GM18873 (cell line): ENCODE data around the gene ARMS2.

Source experiments
- ATAC-seq: cut with Tn5 transposase; IDR thresholded peaks from one replicate; pipeline ENCODE4 v1.9.1; 2021; ENCODE audit warnings: mild to moderate bottlenecking, moderate library complexity, moderate number of reproducible peaks; ENCODE audit not compliant: unreplicated experiment, low FRiP score

Gene ARMS2, protein sequence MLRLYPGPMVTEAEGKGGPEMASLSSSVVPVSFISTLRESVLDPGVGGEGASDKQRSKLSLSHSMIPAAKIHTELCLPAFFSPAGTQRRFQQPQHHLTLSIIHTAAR

GRCh38 chr10:122454603-122455080, at the start of gene ARMS2:
Gene ARMS2, plus strand, starts transcription at chr10:122454653. Its CDS starts 75 bp downstream, at chr10:122454728.
- ATAC-seq, result no peak

- no peak for ATAC-seq
Observed at GRCh38 chr10:122407375-122408125, 46.9 kb upstream of the ARMS2 start.

- ATAC-seq, result no peak
Observed at GRCh38 chr10:122413327-122413726, 41.1 kb upstream of the ARMS2 start.

DNA sequence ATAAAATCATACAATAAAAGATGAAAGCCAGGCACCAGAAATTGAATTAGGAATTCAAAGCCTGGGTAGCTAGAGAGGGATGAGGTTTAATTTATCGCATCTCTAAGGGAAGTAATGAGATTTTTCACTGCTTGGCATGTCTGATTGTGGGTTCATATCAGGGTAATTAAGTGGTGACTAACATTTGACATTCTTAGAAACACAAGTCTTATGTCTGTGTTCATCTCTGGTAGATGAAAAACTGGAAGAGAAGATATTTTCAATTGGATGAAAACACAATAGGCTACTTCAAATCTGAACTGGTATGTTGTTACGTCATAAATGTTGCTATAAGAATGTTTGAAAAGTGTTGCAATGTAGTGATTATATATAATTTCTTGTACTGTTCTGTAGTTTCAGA, 36.8 kb upstream of the ARMS2 start:
- no peak for ATAC-seq

DNA sequence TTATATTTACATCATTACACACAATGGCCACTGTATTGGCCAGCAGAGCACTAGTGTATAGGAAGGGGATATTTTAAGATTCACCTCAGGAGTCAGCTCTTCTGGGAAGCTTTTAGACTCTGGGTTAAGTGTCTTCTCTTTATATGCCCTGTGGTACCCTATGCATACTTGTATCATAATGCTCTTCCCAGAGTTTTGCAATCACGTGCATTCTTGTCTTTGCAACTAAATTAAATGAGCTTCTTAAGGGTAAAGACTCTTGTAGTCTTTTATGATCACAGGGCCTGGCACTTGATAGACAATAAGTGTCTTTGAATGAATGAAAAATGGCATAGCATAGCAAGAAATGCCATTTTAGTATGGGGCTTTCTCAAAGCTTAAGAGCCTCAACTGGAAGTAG, 35.4 kb upstream of the ARMS2 start:
- ATAC-seq, result no peak

- no peak for ATAC-seq
Observed at GRCh38 chr10:122419876-122420623, 34.4 kb upstream of the ARMS2 start.

DNA sequence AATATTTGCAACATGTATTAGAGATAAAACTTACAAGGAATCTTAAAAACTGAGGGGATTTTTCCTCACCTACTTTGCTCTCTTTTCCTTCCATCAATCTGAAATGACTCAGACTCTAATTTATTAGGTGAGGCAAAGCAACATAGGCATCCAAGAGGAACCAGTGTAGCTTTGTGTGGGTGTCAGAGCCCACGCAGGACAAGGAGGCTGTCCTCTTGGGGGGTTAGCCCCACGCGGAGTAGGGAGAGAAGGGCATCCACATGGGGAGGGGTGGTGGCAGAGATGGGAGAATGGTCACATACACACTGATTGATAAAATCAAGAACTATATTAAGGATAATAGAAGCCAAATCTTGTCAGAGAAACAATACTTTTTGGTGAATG, 33.8 kb upstream of the ARMS2 start:
- no peak for ATAC-seq

GRCh38 chr10:122421054-122421625, 33.3 kb upstream of the ARMS2 start:
- no peak for ATAC-seq

GRCh38 chr10:122421742-122422141, 32.7 kb upstream of the ARMS2 start:
- no peak for ATAC-seq

- ATAC-seq, result no peak
Observed at GRCh38 chr10:122422266-122422989, 32.0 kb upstream of the ARMS2 start.

DNA sequence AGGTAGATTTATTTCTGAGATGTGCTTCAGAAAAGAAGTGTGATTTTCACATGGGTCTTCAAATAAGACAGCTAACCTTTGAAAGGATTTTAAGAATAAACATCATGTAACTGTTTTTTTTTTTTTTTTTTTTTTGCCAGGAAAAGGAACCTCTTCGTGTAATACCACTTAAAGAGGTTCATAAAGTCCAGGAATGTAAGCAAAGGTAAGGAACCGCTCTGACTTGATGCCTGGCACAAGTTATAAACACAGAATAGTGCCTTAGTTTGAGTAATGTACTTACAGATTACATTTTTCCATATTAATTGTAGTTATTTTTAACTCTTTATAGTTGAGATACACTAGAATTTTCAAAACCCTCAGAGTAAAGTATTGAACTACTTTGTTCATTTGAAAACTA, 30.4 kb upstream of the ARMS2 start:
- ATAC-seq, result no peak

GRCh38 chr10:122426829-122427228, 27.6 kb upstream of the ARMS2 start:
- no peak for ATAC-seq

DNA sequence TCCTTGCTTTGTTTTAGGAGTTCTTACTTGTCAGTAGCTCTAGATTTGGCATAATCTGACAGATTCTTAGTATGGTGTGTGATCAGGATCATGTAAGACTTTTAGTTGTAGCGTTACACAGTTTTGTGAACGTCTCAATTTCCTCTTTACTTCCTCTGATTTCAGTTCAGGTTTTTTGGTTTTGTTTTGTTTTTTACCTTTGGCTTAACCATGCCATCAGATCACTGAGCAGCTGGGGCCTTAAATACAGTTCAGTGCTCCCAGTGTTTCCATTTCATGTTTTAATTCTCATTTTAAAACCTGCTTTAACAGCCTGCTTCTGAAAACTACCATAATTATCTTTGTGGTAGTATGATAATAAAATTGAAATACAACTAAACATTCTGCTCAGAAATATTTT, 27.2 kb upstream of the ARMS2 start:
- ATAC-seq, result no peak

DNA sequence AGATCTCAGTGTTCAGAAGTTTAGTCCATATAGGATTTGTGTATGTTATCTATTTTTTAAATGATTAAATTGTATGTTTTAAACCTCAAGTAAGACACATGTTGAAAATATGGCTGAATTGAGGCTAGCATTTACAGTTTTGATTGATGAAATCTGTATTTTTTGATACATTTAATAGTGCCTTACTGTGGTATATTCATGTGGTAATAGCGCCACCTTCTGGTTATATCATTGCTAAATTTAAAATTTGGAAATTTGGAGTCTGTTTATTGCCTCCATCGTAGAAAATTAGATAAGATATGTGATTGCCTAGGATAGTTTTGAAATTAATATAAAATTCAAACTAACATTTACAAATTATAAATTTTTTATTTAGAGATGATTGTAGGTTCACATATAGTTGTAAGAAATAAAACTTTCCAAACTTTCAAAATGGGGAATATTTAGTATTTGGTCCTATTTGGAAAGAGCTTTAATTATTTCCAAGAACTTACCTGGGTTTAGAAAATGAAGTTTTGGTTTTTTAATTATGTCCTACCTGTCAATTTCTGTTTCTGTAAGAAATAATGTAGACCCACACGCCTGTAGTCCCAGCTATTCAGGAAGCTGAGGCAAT, 19.1 kb upstream of the ARMS2 start:
- ATAC-seq, result no peak

GRCh38 chr10:122441961-122442360, 12.5 kb upstream of the ARMS2 start:
- no peak for ATAC-seq

GRCh38 chr10:122445469-122445868, 9.0 kb upstream of the ARMS2 start:
- ATAC-seq, result no peak

DNA sequence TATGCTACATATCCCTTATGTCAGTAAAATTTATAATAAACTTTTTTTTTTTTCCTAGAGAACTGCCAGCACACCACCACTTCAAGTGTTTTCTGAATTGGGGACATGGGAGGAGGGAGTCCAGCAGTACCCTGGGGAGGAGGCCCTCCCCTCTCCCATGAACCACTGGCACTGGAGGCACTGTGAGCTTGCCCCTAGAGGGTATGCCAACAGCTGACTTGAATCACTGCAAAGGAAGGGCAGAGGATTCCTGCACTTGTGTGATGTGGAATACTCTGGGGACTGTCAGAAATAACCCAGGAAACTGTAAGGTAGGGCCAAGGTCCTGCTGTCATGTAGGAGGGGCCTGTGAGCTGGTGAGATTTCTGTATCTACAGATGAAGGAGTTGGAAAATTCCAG, 8.5 kb upstream of the ARMS2 start:
- no peak for ATAC-seq

DNA sequence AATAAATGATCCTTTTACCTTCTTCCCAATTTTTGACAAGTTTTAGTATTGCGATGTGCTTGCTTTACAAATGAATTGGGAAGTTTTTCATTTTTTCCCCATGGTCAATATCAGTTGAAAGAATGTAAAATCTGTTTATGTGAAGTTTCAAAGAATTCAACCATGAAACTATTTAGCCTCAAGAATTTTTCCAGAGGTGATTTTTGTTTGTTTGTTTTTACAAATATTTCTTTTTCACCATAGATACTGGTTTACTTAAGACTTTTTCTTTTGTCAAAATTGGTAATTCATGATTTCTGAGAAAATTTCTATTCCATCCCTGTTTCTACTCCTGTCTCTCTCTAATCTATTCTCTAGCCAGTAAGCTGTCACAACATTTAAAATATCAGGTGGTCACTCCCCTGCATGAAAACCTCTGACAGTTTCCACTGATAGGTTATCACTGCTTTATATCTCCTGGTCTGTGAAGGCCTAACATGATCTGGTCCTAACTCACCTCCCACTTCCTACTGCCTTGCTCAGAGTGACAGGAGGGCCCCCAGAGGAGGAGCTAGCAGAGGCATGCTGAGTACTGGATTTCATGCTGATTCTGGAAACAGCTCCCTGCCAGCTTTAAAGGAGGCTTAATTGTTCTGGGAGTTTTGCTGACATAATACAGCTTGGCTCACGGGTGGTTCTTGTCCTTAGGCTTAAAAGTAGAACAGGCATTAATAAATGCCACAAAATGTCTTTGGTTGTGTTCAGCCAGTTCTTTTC, 7.6 kb upstream of the ARMS2 start:
- no peak for ATAC-seq

- no peak for ATAC-seq
Observed at GRCh38 chr10:122448600-122448999, 5.9 kb upstream of the ARMS2 start.

DNA sequence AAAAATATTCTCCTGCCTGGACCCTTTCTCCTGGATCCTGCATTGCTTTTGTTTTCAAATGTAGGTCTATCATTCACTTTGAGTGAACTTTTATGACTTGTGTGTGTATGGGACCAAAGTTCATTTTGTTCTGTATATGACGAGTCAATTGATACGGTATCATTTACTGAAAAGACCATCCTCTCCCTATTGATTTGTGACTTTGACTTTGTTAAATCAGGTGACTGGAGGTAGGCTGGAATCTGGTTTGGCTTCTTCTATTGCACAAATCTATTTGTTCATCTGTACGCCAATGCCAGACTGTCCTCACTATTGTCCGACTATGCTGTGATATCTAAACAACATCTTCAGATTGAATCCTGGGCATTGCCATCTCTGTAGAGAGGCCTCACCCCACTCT, 5.3 kb upstream of the ARMS2 start:
- ATAC-seq, result no peak
